Measurements from ENCODE around the gene CADPS. TPM values are rescaled to one million over a fixed set of nuclear protein-coding genes. Genes with fewer than 3 reads are reported as not detected.
A peak's percentile ranks its signal among the peaks of the same experiment; 100 is the strongest.

Gene CADPS
- polyA plus RNA-seq, 1 donor from 2014 or later: 118 TPM

- H4K20me1 ChIP-seq (ENCODE audit: insufficient read depth): no peaks in the 10 kb centered on the region
These were observed 126.1 kb downstream of the CADPS start for GRCh38 chr3:62749130-62749529.

DNA sequence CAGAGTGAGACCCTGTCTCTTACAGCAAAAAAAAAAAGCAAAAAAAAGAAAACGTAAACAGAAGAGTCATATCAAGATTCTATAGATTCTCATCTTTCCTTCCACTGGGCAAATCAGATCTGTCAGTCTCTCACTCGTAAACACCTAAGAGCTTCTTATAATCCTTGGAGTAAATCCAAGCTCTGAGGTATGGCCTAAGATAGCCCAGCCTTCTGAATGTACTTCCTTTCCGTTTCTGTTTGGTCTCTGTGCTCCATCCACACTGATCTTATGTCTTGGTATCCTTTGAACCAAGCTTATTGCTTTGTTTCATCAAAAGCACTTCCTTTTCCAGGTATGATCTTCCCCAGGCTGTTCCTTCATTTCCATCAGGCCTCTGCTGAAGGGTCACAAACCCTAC lies 137.8 kb downstream of the CADPS start:
- Histone ChIP-seq H3K36me3 (ENCODE audit: insufficient read depth, low read length) (no peaks in the 10 kb centered on the region), H3K79me2 (replicated peaks; ENCODE audit: insufficient read depth, low read length) (no peaks in the 10 kb centered on the region), H3K27ac (ENCODE audit: low read length) (no peak overlapping the region), H3F3A (ENCODE audit: insufficient read depth, low read length, poor library complexity, severe bottlenecking) (no peaks in the 10 kb centered on the region), H3K9ac (ENCODE audit: low read length) (no peak overlapping the region), H2AFZ (ENCODE audit: low read depth, low read length) (no peak overlapping the region), H3K4me2 (ENCODE audit: low read length) (no peak overlapping the region), H3K9me3 (ENCODE audit: low read length) (no peaks in the 10 kb centered on the region), H4K20me1 (ENCODE audit: insufficient read depth) (no peaks in the 10 kb centered on the region), H3K4me3 (ENCODE audit: low read length) (no peak overlapping the region), H3K27me3 (ENCODE audit: insufficient read depth, low read depth, low read length) (no peaks in the 10 kb centered on the region), H3K9me2 (ENCODE audit: insufficient read depth, low read length) (no peaks in the 10 kb centered on the region)
- TF ChIP-seq SMC3 (conservative IDR thresholded peaks at IDR 0.05; ENCODE audit: poor library complexity) (no peak), EZH2 (IDR thresholded peaks at IDR 0.05; ENCODE audit: borderline replicate concordance, insufficient read depth, low read length, poor library complexity, severe bottlenecking) (no peak), MXI1 (conservative IDR thresholded peaks at IDR 0.05; ENCODE audit: poor library complexity, severe bottlenecking) (no peak), TAF1 (IDR thresholded peaks at IDR 0.05; ENCODE audit: low read depth) (no peak), POLR2AphosphoS5 (IDR thresholded peaks at IDR 0.05) (no peak), EP300 (conservative IDR thresholded peaks at IDR 0.05; ENCODE audit: poor library complexity, severe bottlenecking) (no peak), RAD21 (conservative IDR thresholded peaks at IDR 0.05) (no peak)
- TF ChIP-seq, protein P1, sequence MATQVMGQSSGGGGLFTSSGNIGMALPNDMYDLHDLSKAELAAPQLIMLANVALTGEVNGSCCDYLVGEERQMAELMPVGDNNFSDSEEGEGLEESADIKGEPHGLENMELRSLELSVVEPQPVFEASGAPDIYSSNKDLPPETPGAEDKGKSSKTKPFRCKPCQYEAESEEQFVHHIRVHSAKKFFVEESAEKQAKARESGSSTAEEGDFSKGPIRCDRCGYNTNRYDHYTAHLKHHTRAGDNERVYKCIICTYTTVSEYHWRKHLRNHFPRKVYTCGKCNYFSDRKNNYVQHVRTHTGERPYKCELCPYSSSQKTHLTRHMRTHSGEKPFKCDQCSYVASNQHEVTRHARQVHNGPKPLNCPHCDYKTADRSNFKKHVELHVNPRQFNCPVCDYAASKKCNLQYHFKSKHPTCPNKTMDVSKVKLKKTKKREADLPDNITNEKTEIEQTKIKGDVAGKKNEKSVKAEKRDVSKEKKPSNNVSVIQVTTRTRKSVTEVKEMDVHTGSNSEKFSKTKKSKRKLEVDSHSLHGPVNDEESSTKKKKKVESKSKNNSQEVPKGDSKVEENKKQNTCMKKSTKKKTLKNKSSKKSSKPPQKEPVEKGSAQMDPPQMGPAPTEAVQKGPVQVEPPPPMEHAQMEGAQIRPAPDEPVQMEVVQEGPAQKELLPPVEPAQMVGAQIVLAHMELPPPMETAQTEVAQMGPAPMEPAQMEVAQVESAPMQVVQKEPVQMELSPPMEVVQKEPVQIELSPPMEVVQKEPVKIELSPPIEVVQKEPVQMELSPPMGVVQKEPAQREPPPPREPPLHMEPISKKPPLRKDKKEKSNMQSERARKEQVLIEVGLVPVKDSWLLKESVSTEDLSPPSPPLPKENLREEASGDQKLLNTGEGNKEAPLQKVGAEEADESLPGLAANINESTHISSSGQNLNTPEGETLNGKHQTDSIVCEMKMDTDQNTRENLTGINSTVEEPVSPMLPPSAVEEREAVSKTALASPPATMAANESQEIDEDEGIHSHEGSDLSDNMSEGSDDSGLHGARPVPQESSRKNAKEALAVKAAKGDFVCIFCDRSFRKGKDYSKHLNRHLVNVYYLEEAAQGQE (IDR thresholded peaks at IDR 0.05; ENCODE audit: borderline replicate concordance): no peak
- TF ChIP-seq, protein P2, sequence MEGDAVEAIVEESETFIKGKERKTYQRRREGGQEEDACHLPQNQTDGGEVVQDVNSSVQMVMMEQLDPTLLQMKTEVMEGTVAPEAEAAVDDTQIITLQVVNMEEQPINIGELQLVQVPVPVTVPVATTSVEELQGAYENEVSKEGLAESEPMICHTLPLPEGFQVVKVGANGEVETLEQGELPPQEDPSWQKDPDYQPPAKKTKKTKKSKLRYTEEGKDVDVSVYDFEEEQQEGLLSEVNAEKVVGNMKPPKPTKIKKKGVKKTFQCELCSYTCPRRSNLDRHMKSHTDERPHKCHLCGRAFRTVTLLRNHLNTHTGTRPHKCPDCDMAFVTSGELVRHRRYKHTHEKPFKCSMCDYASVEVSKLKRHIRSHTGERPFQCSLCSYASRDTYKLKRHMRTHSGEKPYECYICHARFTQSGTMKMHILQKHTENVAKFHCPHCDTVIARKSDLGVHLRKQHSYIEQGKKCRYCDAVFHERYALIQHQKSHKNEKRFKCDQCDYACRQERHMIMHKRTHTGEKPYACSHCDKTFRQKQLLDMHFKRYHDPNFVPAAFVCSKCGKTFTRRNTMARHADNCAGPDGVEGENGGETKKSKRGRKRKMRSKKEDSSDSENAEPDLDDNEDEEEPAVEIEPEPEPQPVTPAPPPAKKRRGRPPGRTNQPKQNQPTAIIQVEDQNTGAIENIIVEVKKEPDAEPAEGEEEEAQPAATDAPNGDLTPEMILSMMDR (IDR thresholded peaks at IDR 0.05; ENCODE audit: poor library complexity, severe bottlenecking): no peak

More at GRCh38 chr3:62749130-62749529, 126.1 kb downstream of the CADPS start:
- no peaks in the 10 kb centered on the region for H3K9me2 ChIP-seq (ENCODE audit: insufficient read depth, low read length)
- no peak for TF ChIP-seq MXI1 (conservative IDR thresholded peaks at IDR 0.05; ENCODE audit: poor library complexity, severe bottlenecking)
- TF ChIP-seq POLR2AphosphoS5 (IDR thresholded peaks at IDR 0.05): peak; percentile 21
- TF ChIP-seq EP300 (conservative IDR thresholded peaks at IDR 0.05; ENCODE audit: poor library complexity, severe bottlenecking): peak; percentile 83
- peaks cover 4% of the 10 kb centered on the region for H3K36me3 ChIP-seq (ENCODE audit: insufficient read depth, low read length)
- no peak overlapping the region for H2AFZ ChIP-seq (ENCODE audit: low read depth, low read length)
- H3K4me2 ChIP-seq (ENCODE audit: low read length): no peak overlapping the region
- H3K9me3 ChIP-seq (ENCODE audit: low read length): no peaks in the 10 kb centered on the region
- H3K4me3 ChIP-seq (ENCODE audit: low read length): peak overlapping the region; percentile 18
- H3K79me2 ChIP-seq (replicated peaks; ENCODE audit: insufficient read depth, low read length): no peaks in the 10 kb centered on the region
- peaks cover 2% of the 10 kb centered on the region for H3F3A ChIP-seq (ENCODE audit: insufficient read depth, low read length, poor library complexity, severe bottlenecking)
- H3K9ac ChIP-seq (ENCODE audit: low read length): peak overlapping the region; percentile 18
- no peaks in the 10 kb centered on the region for H3K27me3 ChIP-seq (ENCODE audit: insufficient read depth, low read depth, low read length)
- peak overlapping the region; percentile 43 for H3K27ac ChIP-seq (ENCODE audit: low read length)

Measured in neural cell (in vitro differentiated cells).